Kidney epithelial cell (primary cell): ENCODE results near the gene KRTAP4-9. TPM values are rescaled to one million over a fixed set of nuclear protein-coding genes. Genes with fewer than 3 reads are reported as not detected.
"Not testable (repeated sequence)": the region's sequence is repeated elsewhere in the genome, so short reads cannot be mapped to it uniquely, and the experiment has no call there.

Experiments
- DNase-seq: peaks from one replicate; pipeline ENCODE4 v3.0.0-alpha.2; 2010; ENCODE audit warnings: low read depth
- H3K27me3 ChIP-seq: 2 replicates; pipeline ENCODE4 v1.6.0; 2011; ENCODE audit warnings: low read length; ENCODE audit not compliant: control insufficient read depth, insufficient read depth
- H3K36me3 ChIP-seq: 2 replicates; pipeline ENCODE4 v1.5.1; 2011; ENCODE audit warnings: low read length; ENCODE audit not compliant: control insufficient read depth, insufficient read depth
- H3K4me3 ChIP-seq: 2 replicates; pipeline ENCODE4 v1.5.1; 2011; ENCODE audit warnings: low read depth, mild to moderate bottlenecking, control low read depth, low read length
- total RNA-seq: library from RNA; depleted of rRNA; stranded (reverse); fragments of >200 nt; gene quantifications from 2 replicates; pipeline ENCODE4 v1.2.3, GENCODE V29; 2015
- TF ChIP-seq, protein P1 (sequence below): IDR thresholded peaks from 2 replicates; pipeline ENCODE4 v1.5.1; 2011; ENCODE audit warnings: mild to moderate bottlenecking, moderate library complexity, low read length, control low read depth, inconsistent platforms; ENCODE audit not compliant: insufficient read depth, poor library complexity, severe bottlenecking

Gene KRTAP4-9
- total RNA-seq, 1 donor from 2014 or later = not detected

DNA sequence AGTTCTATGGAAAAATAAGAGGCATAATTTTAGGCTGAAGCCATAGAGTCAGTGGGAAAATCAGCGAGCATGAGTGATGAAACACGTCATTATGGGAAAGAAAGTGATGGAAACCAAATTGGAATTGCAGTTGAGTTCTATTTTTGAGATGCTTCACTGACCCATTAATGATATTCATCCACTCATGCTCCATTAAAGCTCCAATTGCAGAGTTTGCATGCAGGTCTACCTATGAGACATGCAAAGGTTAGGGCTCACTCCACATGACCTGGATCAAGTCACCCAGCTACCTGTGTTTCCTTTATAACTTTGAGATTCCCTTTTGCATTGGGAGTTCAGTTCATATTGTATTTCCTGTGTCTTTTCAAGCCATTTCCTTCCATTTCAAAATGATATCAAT, 31.5 kb upstream of the KRTAP4-9 start:
- TF ChIP-seq, protein P1, sequence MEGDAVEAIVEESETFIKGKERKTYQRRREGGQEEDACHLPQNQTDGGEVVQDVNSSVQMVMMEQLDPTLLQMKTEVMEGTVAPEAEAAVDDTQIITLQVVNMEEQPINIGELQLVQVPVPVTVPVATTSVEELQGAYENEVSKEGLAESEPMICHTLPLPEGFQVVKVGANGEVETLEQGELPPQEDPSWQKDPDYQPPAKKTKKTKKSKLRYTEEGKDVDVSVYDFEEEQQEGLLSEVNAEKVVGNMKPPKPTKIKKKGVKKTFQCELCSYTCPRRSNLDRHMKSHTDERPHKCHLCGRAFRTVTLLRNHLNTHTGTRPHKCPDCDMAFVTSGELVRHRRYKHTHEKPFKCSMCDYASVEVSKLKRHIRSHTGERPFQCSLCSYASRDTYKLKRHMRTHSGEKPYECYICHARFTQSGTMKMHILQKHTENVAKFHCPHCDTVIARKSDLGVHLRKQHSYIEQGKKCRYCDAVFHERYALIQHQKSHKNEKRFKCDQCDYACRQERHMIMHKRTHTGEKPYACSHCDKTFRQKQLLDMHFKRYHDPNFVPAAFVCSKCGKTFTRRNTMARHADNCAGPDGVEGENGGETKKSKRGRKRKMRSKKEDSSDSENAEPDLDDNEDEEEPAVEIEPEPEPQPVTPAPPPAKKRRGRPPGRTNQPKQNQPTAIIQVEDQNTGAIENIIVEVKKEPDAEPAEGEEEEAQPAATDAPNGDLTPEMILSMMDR = no peak
- no peaks in the 10 kb centered on the region for H3K27me3 ChIP-seq
- H3K4me3 ChIP-seq = no peak overlapping the region
- no peaks in the 10 kb centered on the region for H3K36me3 ChIP-seq
- DNase-seq = no peak

DNA sequence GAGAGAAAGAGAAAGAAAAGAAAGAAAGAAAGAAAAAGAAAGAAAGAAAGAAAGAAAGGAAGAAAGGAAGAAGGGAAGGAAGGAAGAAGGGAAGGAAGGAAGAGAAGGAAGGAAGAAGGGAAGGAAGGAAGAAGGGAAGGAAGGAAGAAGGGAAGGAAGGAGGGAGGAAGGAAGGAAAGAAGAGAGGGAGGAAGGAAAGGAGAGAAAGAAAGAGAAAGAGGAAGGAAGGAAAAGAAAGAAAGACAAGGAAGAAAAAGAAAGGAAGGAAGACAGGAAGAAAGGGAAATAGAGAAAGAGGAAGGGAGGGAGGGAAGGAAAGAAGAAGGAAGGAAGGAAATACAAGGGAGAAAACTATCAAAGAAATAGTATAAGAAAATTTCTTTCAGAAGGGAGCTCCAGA, 28.4 kb upstream of the KRTAP4-9 start:
- H3K27me3 ChIP-seq = no peaks in the 10 kb centered on the region
- H3K4me3 ChIP-seq = no peak overlapping the region
- DNase-seq = no peak
- no peaks in the 10 kb centered on the region for H3K36me3 ChIP-seq
- TF ChIP-seq, protein P1 = no peak

DNA sequence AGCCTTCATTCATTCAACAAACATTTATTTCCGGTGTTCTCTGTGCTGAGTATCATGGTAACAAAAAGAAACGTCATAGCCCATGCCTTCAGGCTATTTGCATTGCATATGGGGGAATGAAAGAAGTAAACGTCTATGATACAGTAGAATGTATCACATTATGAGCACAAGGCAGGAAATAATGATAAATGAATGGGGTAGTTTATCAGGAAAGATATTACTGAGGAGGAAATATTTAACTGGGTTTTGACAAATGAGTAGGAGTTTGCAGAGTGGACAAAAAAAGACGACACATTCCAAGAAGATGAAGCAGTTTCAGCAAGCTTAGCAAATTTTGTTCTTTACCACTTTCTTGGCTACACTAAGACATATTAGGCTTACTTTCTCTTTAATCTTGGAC, 22.6 kb upstream of the KRTAP4-9 start:
- DNase-seq = no peak
- TF ChIP-seq, protein P1 = no peak
- Histone ChIP-seq H3K27me3 (no peaks in the 10 kb centered on the region), H3K36me3 (no peaks in the 10 kb centered on the region), H3K4me3 (no peak overlapping the region)

DNA sequence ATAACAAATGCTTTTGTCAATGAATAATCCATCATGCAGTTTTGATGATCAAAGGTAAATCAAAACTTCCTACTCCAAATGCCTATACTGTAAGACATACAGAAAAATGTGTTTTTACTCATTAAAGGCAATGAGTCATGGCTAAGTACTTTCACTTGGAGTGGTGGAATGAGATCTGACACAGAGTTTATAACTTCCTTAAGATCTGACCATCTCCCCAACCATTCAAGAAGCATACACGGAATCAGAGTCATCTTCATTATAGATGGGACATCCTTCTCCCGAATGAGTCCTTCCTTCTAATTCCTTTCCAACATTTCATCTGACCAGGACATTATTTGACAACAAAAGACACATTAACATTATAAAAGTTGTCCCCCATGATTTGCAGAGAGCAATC, 21.8 kb upstream of the KRTAP4-9 start:
- H3K27me3 ChIP-seq, H3K36me3 ChIP-seq, DNase-seq, H3K4me3 ChIP-seq: not testable (repeated sequence)

DNA sequence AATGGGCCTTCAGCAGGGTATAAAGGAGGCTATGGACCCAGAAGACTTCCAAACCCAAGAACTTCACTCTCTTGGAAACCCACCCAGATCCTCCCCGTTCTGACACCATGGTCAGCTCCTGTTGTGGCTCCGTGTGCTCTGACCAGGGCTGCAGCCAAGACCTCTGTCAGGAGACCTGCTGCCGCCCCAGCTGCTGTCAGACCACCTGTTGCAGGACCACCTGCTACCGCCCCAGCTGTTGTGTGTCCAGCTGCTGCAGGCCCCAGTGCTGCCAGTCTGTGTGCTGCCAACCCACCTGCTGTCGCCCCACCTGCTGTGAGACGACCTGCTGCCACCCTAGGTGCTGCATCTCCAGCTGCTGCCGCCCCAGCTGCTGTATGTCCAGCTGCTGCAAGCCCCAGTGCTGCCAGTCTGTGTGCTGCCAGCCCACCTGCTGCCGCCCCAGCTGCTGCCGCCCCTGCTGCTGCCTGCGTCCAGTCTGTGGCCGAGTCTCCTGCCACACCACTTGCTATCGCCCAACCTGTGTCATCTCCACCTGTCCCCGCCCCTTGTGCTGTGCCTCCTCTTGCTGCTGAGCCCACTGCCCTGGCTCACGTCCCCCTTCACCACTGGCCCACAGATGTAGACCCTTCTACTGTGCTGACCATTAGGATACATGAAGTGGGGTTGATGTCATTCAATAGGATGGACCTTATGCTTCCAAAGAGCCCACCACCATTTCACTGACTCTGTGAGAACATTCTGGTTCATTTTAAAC, 20.9 kb upstream of the KRTAP4-9 start, which contains the start of gene KRTAP4-7:
Gene KRTAP4-7, plus strand, starts transcription at position 51 of the 757 bp plus-strand sequence. Its CDS starts 57 bp downstream, at position 108.
- H3K36me3 ChIP-seq, H3K27me3 ChIP-seq, DNase-seq, H3K4me3 ChIP-seq: not testable (repeated sequence)

DNA sequence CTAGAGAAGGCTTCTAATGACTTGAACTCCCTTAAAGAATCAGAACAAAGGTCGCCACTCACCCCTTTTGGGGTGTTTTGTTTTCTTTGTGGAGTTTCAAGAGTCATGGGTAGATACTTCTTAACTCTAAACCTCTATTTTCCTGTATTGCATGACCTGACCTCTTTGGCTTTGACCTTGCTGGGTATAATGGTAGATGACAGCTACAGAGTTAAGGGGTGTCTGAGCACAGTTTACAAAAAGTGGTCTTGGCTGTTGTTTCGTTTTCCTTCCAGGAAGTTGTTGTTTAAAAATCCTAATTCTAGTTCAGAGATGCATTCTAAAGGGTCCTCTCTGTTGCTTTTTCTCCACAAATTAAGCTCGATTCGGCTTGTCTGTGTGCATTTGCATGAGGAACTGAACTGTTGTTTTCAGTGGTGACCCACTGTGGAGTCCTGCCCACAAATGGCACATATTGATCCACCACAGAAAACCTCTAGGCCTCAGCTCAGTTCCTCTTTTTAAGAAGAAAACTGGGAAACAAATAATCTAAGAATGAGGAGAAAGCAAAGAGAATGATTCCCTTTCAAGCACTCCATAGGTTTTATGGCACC, 16.3 kb upstream of the KRTAP4-9 start:
- not testable (repeated sequence) for H3K4me3 ChIP-seq, H3K27me3 ChIP-seq, H3K36me3 ChIP-seq, DNase-seq

DNA sequence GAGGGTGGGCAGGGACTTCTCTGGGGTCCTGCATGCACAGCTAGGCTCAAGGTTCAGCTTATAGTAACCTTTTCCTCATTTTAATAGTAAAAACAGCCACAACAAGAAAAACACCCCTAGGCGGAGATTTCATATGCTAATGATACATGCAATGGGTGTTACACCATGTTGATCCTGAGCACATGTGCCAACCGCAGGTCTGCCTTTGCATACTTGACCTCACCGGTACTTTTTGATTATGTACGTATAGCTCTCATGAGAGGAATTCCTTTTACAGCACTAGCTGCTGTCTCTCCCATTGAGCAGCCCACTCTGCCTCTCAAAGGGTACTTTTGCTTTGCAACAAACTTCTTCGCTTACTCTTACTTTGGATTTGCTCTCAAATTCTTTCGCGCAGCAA, 9.1 kb upstream of the KRTAP4-9 start:
- Histone ChIP-seq H3K36me3 (no peaks in the 10 kb centered on the region), H3K4me3 (no peak overlapping the region), H3K27me3 (no peaks in the 10 kb centered on the region)
- no peak for DNase-seq
- TF ChIP-seq, protein P1 = no peak
